Measurements from ENCODE around the gene TMEM87B.

Gene TMEM87B

GRCh38 chr2:112085916-112086669, 31.0 kb downstream of the TMEM87B start:
- TF ChIP-seq CTCF (IDR thresholded peaks at IDR 0.05; ENCODE audit: insufficient read depth, missing control alignments): no peak
- FAIRE-seq: no peak
- DNase-seq (ENCODE audit: insufficient read length, low spot score): no peak

GRCh38 chr2:112087346-112088020, 32.4 kb downstream of the TMEM87B start:
- DNase-seq (ENCODE audit: insufficient read length, low spot score) (no peak), FAIRE-seq (no peak)
- TF ChIP-seq CTCF (IDR thresholded peaks at IDR 0.05; ENCODE audit: insufficient read depth, missing control alignments): no peak

- no peak for FAIRE-seq
- DNase-seq (ENCODE audit: insufficient read length, low spot score): no peak
- no peak for TF ChIP-seq CTCF (IDR thresholded peaks at IDR 0.05; ENCODE audit: insufficient read depth, missing control alignments)
Observed at GRCh38 chr2:112089375-112089774, 34.3 kb downstream of the TMEM87B start.

- FAIRE-seq (no peak), DNase-seq (ENCODE audit: insufficient read length, low spot score) (no peak)
- TF ChIP-seq CTCF (IDR thresholded peaks at IDR 0.05; ENCODE audit: insufficient read depth, missing control alignments): no peak
Observed at GRCh38 chr2:112092286-112093041, 37.4 kb downstream of the TMEM87B start.

- DNase-seq (ENCODE audit: insufficient read length, low spot score): no peak
- no peak for TF ChIP-seq CTCF (IDR thresholded peaks at IDR 0.05; ENCODE audit: insufficient read depth, missing control alignments)
- no peak for FAIRE-seq
Observed at GRCh38 chr2:112093216-112093615, 38.1 kb downstream of the TMEM87B start.

GRCh38 chr2:112095681-112096080, 40.6 kb downstream of the TMEM87B start:
- no peak for FAIRE-seq
- TF ChIP-seq CTCF (IDR thresholded peaks at IDR 0.05; ENCODE audit: insufficient read depth, missing control alignments): no peak
- no peak for DNase-seq (ENCODE audit: insufficient read length, low spot score)

All from D721Med (cell line).